ENCODE results near the gene TTLL4.

TTLL4 gene

DNA sequence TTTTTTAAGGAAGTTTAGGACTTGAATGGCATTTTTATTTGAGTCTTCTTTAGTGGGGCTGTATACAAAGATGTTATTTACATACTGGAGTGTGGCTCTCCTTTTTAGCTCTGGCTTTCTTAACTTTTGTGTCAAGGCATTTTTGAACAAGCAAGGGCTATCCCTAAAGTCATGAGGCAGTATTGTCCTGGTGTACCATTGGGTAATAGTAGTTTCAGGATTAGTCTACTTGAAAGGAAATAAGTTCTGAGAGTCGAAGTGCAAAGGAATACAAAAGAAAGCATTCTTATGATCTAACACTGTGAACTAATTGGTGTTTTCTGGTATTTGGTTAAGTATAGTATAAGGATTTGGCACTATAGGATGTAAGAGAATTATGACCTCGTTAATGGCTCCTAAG, 69.4 kb downstream of the TTLL4 start:
- Mint-ChIP-seq H3K4me3 (peak overlapping the region in 2 of 3 experiments; percentile 53 to 66), H3K27me3 (ENCODE audit: low read depth) (peaks cover 19% of the 10 kb centered on the region), H3K4me1 (peaks cover 43% of the 10 kb centered on the region), H3K9me3 (peaks cover 7% of the 10 kb centered on the region), H3K27ac (no peak overlapping the region), H3K36me3 (ENCODE audit: low read depth) (peaks cover 20% of the 10 kb centered on the region)
- TF ChIP-seq, protein P1, sequence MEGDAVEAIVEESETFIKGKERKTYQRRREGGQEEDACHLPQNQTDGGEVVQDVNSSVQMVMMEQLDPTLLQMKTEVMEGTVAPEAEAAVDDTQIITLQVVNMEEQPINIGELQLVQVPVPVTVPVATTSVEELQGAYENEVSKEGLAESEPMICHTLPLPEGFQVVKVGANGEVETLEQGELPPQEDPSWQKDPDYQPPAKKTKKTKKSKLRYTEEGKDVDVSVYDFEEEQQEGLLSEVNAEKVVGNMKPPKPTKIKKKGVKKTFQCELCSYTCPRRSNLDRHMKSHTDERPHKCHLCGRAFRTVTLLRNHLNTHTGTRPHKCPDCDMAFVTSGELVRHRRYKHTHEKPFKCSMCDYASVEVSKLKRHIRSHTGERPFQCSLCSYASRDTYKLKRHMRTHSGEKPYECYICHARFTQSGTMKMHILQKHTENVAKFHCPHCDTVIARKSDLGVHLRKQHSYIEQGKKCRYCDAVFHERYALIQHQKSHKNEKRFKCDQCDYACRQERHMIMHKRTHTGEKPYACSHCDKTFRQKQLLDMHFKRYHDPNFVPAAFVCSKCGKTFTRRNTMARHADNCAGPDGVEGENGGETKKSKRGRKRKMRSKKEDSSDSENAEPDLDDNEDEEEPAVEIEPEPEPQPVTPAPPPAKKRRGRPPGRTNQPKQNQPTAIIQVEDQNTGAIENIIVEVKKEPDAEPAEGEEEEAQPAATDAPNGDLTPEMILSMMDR (IDR thresholded peaks at IDR 0.05; ENCODE audit: unreplicated experiment in 3 of 3), result no peak

DNA sequence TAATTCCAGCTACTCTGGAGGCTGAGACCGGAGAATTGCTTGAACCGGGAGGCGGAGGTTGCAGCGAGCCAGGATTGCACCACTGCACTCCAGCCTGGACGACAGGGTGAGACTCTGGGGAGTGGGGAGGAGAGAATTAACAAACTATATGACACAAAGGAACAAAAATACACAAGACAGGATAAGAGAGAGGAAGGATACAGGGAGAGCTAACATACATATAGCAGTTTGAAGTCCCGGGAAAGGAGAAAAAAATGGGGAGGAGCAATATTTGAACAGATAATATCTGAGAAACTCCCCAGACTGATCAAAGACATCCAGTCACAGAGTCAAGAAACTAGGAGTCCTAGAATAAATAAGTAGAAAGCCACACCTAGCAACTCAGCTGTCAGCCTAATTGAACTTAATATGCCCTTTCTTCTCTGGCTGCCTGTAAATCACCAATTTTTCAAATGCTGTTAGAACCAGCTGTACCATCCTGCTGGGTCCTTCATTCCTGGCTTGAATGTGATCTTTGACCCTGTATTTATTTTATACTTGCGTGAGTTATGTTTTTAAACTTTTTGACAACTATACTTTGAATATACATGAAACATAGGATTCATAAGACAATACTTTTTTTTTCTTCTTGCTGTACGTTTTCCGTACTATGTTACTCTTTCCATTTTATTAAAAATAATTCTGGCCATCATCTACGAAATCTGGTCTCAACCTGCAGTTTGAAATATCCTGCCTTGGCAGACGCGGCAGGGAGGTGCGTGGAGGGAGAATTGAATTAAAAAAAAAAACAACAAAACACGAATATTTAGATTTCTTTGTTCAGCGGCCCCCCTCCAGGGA, 70.4 kb downstream of the TTLL4 start:
- TF ChIP-seq, protein P1 (IDR thresholded peaks at IDR 0.05; ENCODE audit: unreplicated experiment in 3 of 3), result no peak
- peak overlapping the region; percentile 84 to 87 (median 86) for H3K4me3 Mint-ChIP-seq
- H3K9me3 Mint-ChIP-seq, result peaks cover 7% of the 10 kb centered on the region

DNA sequence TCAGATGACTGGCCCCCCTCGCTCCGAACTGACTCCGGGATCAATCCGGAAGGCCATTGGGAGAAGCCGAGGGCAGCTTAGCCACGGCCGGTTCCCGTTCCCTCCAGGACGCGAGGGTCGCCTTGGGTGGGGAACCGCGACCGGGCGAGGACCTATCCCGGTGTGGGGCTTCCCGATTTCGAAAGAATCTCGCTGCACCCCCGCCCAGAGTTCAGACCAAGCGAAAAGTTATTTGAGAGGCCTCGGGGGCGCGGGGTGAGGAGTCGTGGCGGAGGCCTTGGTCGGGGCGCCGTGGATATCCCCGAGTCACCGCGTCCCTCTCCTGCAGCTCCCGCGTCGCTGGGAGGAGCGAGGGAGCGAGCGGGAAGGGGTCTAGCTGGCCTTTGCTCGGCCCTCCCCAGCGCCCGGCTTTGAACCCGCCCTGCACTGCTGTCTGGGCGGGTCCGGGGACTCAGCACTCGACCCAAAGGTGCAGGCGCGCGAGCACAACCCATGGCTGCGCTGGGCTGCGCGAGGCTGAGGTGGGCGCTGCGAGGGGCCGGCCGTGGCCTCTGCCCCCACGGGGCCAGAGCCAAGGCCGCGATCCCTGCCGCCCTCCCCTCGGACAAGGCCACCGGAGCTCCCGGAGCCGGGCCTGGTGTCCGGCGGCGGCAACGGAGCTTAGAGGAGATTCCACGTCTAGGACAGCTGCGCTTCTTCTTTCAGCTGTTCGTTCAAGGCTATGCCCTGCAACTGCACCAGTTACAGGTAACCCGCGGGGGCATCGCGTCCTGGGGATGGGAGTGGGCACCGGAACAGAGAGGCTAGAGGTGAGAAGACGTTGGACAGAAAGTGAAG, 71.3 kb downstream of the TTLL4 start, which contains the start of gene CYP27A1:
Gene CYP27A1, plus strand, starts transcription at position 457 of the 837 bp plus-strand sequence. Its CDS starts 36 bp downstream, at position 493.
- peaks cover 19% of the 10 kb centered on the region for H3K27me3 Mint-ChIP-seq (ENCODE audit: low read depth)
- H3K9me3 Mint-ChIP-seq, result peaks cover 4% of the 10 kb centered on the region
- H3K4me1 Mint-ChIP-seq, result peaks cover 43% of the 10 kb centered on the region
- H3K4me3 Mint-ChIP-seq, result peak within 1 kb of the TSS; percentile 84 to 87 (median 86)
- H3K27ac Mint-ChIP-seq, result peak within 1 kb of the TSS; percentile 52 to 84 (median 75)
- TF ChIP-seq, protein P1 (IDR thresholded peaks at IDR 0.05; ENCODE audit: unreplicated experiment in 3 of 3), result no peak
- peaks cover 13% of the 10 kb centered on the region for H3K36me3 Mint-ChIP-seq (ENCODE audit: low read depth)

More for the DNA sequence above, 70.4 kb downstream of the TTLL4 start:
- H3K4me1 Mint-ChIP-seq, result peaks cover 43% of the 10 kb centered on the region
- peaks cover 19% of the 10 kb centered on the region for H3K27me3 Mint-ChIP-seq (ENCODE audit: low read depth)
- peaks cover 18% of the 10 kb centered on the region for H3K36me3 Mint-ChIP-seq (ENCODE audit: low read depth)
- H3K27ac Mint-ChIP-seq, result peak overlapping the region; percentile 40 to 84 (median 71)

DNA sequence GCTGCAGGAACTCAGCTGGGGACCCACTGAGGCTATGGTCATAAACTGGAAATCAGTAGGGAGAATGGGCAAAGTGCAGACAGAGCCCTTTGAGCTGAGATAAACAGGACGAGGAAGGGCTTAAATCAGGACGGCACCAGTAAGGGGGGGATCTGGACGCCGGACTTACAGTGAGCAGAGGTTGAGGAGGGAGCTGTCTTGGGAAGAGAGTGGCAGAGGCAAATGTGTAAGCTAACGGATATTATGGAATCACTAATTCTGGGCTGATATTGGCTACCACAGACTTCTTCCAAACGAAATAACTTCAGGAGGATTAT, 71.9 kb downstream of the TTLL4 start:
- peaks cover 19% of the 10 kb centered on the region for H3K27me3 Mint-ChIP-seq (ENCODE audit: low read depth)
- peaks cover 43% of the 10 kb centered on the region for H3K4me1 Mint-ChIP-seq
- H3K9me3 Mint-ChIP-seq, result no peaks in the 10 kb centered on the region
- peak overlapping the region; percentile 80 to 86 (median 82) for H3K4me3 Mint-ChIP-seq
- TF ChIP-seq, protein P1 (IDR thresholded peaks at IDR 0.05; ENCODE audit: unreplicated experiment in 3 of 3), result no peak
- H3K27ac Mint-ChIP-seq, result peak overlapping the region; percentile 46 to 75 (median 52)
- peaks cover 8% of the 10 kb centered on the region for H3K36me3 Mint-ChIP-seq (ENCODE audit: low read depth)

DNA sequence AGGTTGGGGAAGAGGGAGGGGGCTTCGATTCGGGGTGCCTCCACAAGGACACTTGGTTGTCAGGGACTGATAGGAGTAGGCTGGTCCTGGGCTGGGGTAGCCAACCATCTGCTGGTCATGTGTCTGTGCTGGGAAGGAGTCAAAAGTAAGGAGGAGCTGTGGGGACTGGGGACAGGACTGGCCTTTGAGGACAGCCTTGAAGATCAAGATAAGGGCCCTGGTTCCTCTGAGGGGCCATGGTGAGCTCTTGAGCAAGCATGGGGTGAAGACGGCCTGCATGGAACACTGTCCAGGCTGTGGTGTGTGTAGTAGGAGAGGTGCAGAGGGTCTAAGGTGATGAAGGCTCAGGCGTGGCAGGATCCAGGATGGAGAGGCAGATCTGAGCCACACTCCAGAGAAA, 73.1 kb downstream of the TTLL4 start:
- Mint-ChIP-seq H3K36me3 (ENCODE audit: low read depth) (peaks cover 7% of the 10 kb centered on the region), H3K27me3 (ENCODE audit: low read depth) (peaks cover 19% of the 10 kb centered on the region), H3K9me3 (no peaks in the 10 kb centered on the region), H3K4me1 (peaks cover 42% of the 10 kb centered on the region), H3K27ac (peak overlapping the region in 1 of 3 experiments; percentile 68), H3K4me3 (peak overlapping the region; percentile 53 to 82 (median 55))
- TF ChIP-seq, protein P1 (IDR thresholded peaks at IDR 0.05; ENCODE audit: unreplicated experiment in 3 of 3), result no peak

All from nephron (organoid).